Adipose tissue (tissue), 3 donors: ENCODE measurements around the gene ODAM. TPM values are rescaled to one million over a fixed set of nuclear protein-coding genes. Genes with fewer than 3 reads are reported as not detected.

Source experiments
- H3K27ac ChIP-seq: one replicate; pipeline ENCODE4 v1.5.1; 2013; ENCODE audit warnings: low read depth, low read length
- WGBS, 3 donors: extraction: QIAGEN DNeasy Blood & Tissue Kit; methylation state at CpG; one replicate each; pipeline ENCODE4 v1.1.7; 2013; 5-methylcytosine and 5-hydroxymethylcytosine counted together
- polyA plus RNA-seq, 3 donors: library from polyadenylated mRNA; stranded (reverse); fragments of 200-250 nt; gene quantifications; one replicate each; pipeline ENCODE4 v1.2.3, GENCODE V29; 2013
- donor health status: healthy with polysubstance abuse.
- donor health status: Bipolar disorder and iron deficiency.
- donor health status: healthy.

ODAM gene
- polyA plus RNA-seq: 1 to 10 TPM in 2 of 3 donors, under 1 TPM in 1; 0.08 to 1.3 (median 1.1) TPM

- WGBS, 3 donors: 84 to 91% (median 87%) methylated on average over 1 of the region's 1 CpG
- H3K27ac ChIP-seq: no peak within 1 kb of the TSS
Observed at GRCh38 chr4:70195425-70195824, at the start of gene ODAM. Gene ODAM, plus strand, starts transcription at chr4:70195725. Its CDS starts 819 bp downstream, at chr4:70196544.

- WGBS, 3 donors: 57 to 66% (median 60%) methylated on average over 3 of the region's 3 CpGs
Observed at GRCh38 chr4:70151271-70151670, 44.3 kb upstream of the ODAM start.

GRCh38 chr4:70152088-70152487 lies 43.4 kb upstream of the ODAM start:
- H3K27ac ChIP-seq: no peak overlapping the region
- 89 to 94% (median 92%) methylated on average over 2 of the region's 2 CpGs for WGBS, 3 donors

More at GRCh38 chr4:70151271-70151670, 44.3 kb upstream of the ODAM start:
- no peak overlapping the region for H3K27ac ChIP-seq

GRCh38 chr4:70153937-70154336 lies 41.6 kb upstream of the ODAM start, which contains the start of gene PRR27:
Gene PRR27, plus strand, starts transcription at chr4:70154237. Its CDS starts 139 bp downstream, at chr4:70154376.
- WGBS, 3 donors: 82 to 88% (median 87%) methylated on average over 3 of the region's 3 CpGs
- no peak within 1 kb of the TSS for H3K27ac ChIP-seq

- H3K27ac ChIP-seq: no peak overlapping the region
- 31 to 66% (median 62%) methylated on average over 2 of the region's 2 CpGs for WGBS, 3 donors
Observed at GRCh38 chr4:70158576-70158975, 36.9 kb upstream of the ODAM start.

GRCh38 chr4:70177090-70177489 lies 18.4 kb upstream of the ODAM start:
- WGBS, 3 donors: 44 to 77% (median 72%) methylated on average over 5 of the region's 5 CpGs
- H3K27ac ChIP-seq: no peak overlapping the region

GRCh38 chr4:70178075-70178660 lies 17.4 kb upstream of the ODAM start:
- no peak overlapping the region for H3K27ac ChIP-seq
- 74 to 92% (median 74%) methylated on average over 5 of the region's 5 CpGs for WGBS, 3 donors

GRCh38 chr4:70179811-70180210 lies 15.7 kb upstream of the ODAM start:
- 57 to 76% (median 59%) methylated on average over 2 of the region's 2 CpGs for WGBS, 3 donors
- H3K27ac ChIP-seq: no peak overlapping the region

GRCh38 chr4:70181864-70182263 lies 13.7 kb upstream of the ODAM start:
- WGBS, 3 donors: 60 to 70% (median 62%) methylated on average over 1 of the region's 1 CpG
- H3K27ac ChIP-seq: no peak overlapping the region

GRCh38 chr4:70182517-70183167 lies 12.9 kb upstream of the ODAM start:
- 10 to 44% (median 33%) methylated on average over 2 of the region's 2 CpGs for WGBS, 3 donors
- no peak overlapping the region for H3K27ac ChIP-seq

- WGBS, 3 donors: 34 to 56% (median 54%) methylated on average over 6 of the region's 6 CpGs
- H3K27ac ChIP-seq: no peak overlapping the region
Observed at GRCh38 chr4:70183168-70183939, 12.2 kb upstream of the ODAM start.

GRCh38 chr4:70183940-70184246 lies 11.6 kb upstream of the ODAM start:
- 46 to 63% (median 59%) methylated on average over 1 of the region's 1 CpG for WGBS, 3 donors
- no peak overlapping the region for H3K27ac ChIP-seq

GRCh38 chr4:70187216-70187615 lies 8.3 kb upstream of the ODAM start:
- WGBS, 3 donors: 86 to 87% (median 86%) methylated on average over 1 of the region's 1 CpG

GRCh38 chr4:70190579-70190978 lies 4.9 kb upstream of the ODAM start:
- 96 to 100% (median 97%) methylated on average over 1 of the region's 1 CpG for WGBS, 3 donors
- no peak overlapping the region for H3K27ac ChIP-seq

More at GRCh38 chr4:70187216-70187615, 8.3 kb upstream of the ODAM start:
- H3K27ac ChIP-seq: no peak overlapping the region

- WGBS, 3 donors: 24 to 49% (median 44%) methylated on average over 1 of the region's 1 CpG
- no peak overlapping the region for H3K27ac ChIP-seq
Observed at GRCh38 chr4:70191647-70192046, 3.9 kb upstream of the ODAM start.

- WGBS, 3 donors: 87 to 91% (median 91%) methylated on average over 2 of the region's 2 CpGs
- no peak overlapping the region for H3K27ac ChIP-seq
Observed at GRCh38 chr4:70192895-70193294, 2.6 kb upstream of the ODAM start.

GRCh38 chr4:70196857-70197256 lies 1.3 kb downstream of the ODAM start:
- WGBS, 3 donors: 76 to 82% (median 78%) methylated on average over 2 of the region's 2 CpGs
- no peak overlapping the region for H3K27ac ChIP-seq

- 23 to 76% (median 71%) methylated on average over 2 of the region's 2 CpGs for WGBS, 3 donors
- no peak overlapping the region for H3K27ac ChIP-seq
Observed at GRCh38 chr4:70197842-70198241, 2.3 kb downstream of the ODAM start.

- 20 to 86% (median 60%) methylated on average over 1 of the region's 1 CpG for WGBS, 3 donors
- H3K27ac ChIP-seq: no peak overlapping the region
Observed at GRCh38 chr4:70203601-70204000, 8.1 kb downstream of the ODAM start.
